GM12874 (cell line): Measurements from ENCODE around the gene HMGB1.

Source experiments
- CTCF ChIP-seq: IDR thresholded peaks from 2 replicates; pipeline ENCODE4 v1.5.1; 2011; ENCODE audit warnings: low read depth, mild to moderate bottlenecking, control low read depth, low read length, moderate library complexity; ENCODE audit not compliant: insufficient read depth

HMGB1 gene

GRCh38 chr13:30412346-30412745 lies 53.4 kb downstream of the HMGB1 start:
- TF ChIP-seq CTCF = no peak

GRCh38 chr13:30410705-30411125 lies 55.0 kb downstream of the HMGB1 start:
- TF ChIP-seq CTCF = no peak

- no peak for TF ChIP-seq CTCF
Observed at GRCh38 chr13:30409886-30410704, 55.6 kb downstream of the HMGB1 start.

- peak; percentile 78 for TF ChIP-seq CTCF
Observed at GRCh38 chr13:30408319-30409101, 57.2 kb downstream of the HMGB1 start.

GRCh38 chr13:30406779-30407416 lies 58.8 kb downstream of the HMGB1 start:
- TF ChIP-seq CTCF = no peak
